Stomach smooth muscle (tissue), 2 donors: Measurements from ENCODE around the gene GJE1.
A peak's percentile ranks its signal among the peaks of the same experiment; 100 is the strongest.
"Not testable (repeated sequence)": the region's sequence is repeated elsewhere in the genome, so short reads cannot be mapped to it uniquely, and the experiment has no call there.

ENCODE experiments used
- H3K27ac ChIP-seq: one replicate; pipeline ENCODE4 v1.7.0; 2013; ENCODE audit warnings: mild to moderate bottlenecking, low read length, inconsistent platforms
- H3K27me3 ChIP-seq, 2 donors: one replicate each; pipeline ENCODE4 v1.7.0; 2013; ENCODE audit warnings: low read length in 2 of 2; ENCODE audit not compliant: insufficient read depth in 2 of 2, control insufficient read depth in 1 of 2
- H3K36me3 ChIP-seq, 2 donors: one replicate each; pipeline ENCODE4 v1.7.0; 2013; ENCODE audit warnings: low read length in 2 of 2; ENCODE audit not compliant: control insufficient read depth in 2 of 2, insufficient read depth in 2 of 2
- H3K4me1 ChIP-seq: one replicate; pipeline ENCODE4 v1.7.0; 2013; ENCODE audit warnings: low read length; ENCODE audit not compliant: control insufficient read depth, insufficient read depth
- H3K4me3 ChIP-seq, 2 donors: one replicate each; pipeline ENCODE4 v1.7.0; 2013; ENCODE audit warnings: low read length in 2 of 2
- H3K9ac ChIP-seq, 2 donors: one replicate each; pipeline ENCODE4 v1.7.0; 2013; ENCODE audit warnings: low read length in 2 of 2, mild to moderate bottlenecking in 1 of 2
- H3K9me3 ChIP-seq, 2 donors: one replicate each; pipeline ENCODE4 v1.7.0; 2013; ENCODE audit warnings: low read length in 2 of 2; ENCODE audit not compliant: control insufficient read depth in 2 of 2
- donor health status: healthy.
- donor health status: Pancreatic carcinoma.

GJE1 gene

DNA sequence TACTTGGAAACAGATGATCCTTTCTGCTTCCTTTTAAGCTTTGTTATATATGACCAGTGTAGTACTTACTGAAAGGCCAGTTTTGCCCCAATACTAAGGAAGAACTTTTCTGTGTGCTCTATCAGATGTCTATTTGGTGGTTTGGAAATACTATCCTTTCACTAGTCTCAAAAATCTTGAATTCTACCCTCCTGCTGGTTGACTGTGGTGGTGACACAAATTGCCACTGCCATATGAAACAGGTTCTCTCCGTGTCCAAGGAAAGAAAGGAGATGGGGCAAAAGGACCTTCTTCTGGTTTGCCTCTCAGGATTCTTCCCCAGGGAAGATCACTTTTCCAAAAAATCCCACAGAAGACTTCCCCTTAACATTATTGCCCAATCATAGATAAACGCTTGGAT is 6.2 kb downstream of the GJE1 start:
- Histone ChIP-seq H3K4me3 (no peak overlapping the region), H3K4me1 (no peaks in the 10 kb centered on the region), H3K27me3 (no peaks in the 10 kb centered on the region), H3K27ac (no peak overlapping the region), H3K9me3 (no peaks in the 10 kb centered on the region), H3K9ac (no peak overlapping the region), H3K36me3 (no peaks in the 10 kb centered on the region)

DNA sequence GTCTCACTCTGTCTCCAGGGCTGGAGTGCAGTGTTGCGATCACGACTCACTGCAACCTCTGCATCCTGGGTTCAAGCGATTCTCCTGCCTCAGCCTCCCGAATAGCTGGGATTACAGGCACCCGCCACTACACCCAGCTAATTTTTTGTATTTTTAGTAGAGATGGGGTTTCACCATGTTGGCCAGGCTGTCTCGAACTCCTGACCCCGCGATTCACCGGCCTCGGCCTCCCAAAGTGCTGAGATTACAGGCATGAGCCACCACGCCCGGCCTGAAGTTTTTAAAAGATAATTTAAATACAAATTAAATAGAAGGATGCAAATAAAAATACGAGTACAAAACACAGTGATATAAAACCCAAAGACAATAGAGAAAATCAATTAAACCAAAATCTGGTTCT is 8.8 kb downstream of the GJE1 start:
- H3K36me3 ChIP-seq, H3K4me1 ChIP-seq, H3K9me3 ChIP-seq, H3K9ac ChIP-seq, H3K4me3 ChIP-seq, H3K27ac ChIP-seq, H3K27me3 ChIP-seq: not testable (repeated sequence)

DNA sequence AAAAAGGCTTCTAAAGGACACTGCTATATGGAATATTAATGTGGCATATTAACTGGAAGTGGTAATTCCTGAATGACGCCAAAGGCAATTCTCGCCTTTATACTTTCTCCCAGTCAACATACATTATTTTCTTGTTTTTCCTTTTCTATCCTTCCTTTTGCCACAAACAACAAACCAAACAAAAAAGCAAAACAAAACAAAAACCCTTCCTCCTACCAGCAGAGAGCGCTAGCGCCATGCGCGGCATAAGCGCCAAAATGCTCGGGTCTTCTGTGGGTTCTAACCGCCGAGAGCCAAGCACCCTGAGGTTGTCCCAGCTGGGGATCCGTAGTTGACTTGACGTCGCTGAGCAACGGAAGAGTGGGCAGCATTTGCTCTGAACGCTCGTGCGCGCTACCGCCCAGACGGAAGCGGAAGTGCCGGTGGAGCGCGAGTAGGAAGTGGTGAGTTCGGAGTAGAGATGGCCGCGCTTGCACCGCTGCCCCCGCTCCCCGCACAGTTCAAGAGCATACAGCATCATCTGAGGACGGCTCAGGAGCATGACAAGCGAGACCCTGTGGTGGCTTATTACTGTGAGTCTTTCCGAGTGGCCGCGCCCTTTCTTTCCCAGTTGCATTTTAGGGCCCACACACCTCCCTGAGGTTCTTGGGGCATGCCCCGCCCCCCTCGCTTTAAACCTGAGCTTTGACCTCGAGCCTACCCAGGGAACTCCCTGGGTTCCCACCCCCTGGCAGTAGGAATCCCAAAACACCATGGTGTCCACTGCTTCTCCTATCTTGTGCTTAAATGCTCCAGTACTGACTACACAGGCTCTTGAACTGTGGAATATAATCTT is 14.3 kb downstream of the GJE1 start, which contains the start of the genes NMBR and VTA1:
NMBR (minus strand) TSS at position 295 of the 835 bp plus-strand sequence. CDS start 58,464 bp downstream, outside the sequence.
VTA1 (plus strand) TSS at position 436 of the 835 bp plus-strand sequence; CDS start at position 461, 25 bp downstream.
- Histone ChIP-seq H3K9ac (peak within 1 kb of the TSS; percentile 84 to 86), H3K9me3 (no peaks in the 10 kb centered on the region), H3K4me3 (peak within 1 kb of the TSS; percentile 88 to 94), H3K4me1 (peaks cover 4% of the 10 kb centered on the region), H3K27ac (peak within 1 kb of the TSS; percentile 50), H3K27me3 (no peaks in the 10 kb centered on the region), H3K36me3 (no peaks in the 10 kb centered on the region)

DNA sequence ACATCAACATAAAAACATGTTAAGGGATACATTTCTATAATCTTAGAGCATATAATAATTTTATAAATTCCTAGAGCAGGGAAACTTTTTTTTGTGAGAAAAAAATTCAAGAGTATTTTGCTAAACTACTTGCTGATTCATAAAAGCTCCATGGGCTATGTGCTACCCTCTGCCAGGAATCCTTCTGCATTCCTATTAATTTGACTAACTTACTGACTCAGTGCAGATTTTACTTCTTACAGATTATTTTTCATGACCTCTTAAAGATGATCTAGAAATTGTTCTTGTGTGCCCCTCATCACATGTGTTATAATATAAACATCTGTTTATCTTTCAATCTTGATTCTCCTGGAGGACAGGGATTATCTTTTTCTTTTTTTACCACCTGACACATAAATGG is 20.0 kb downstream of the GJE1 start:
- Histone ChIP-seq H3K27me3 (no peaks in the 10 kb centered on the region), H3K27ac (no peak overlapping the region), H3K36me3 (no peaks in the 10 kb centered on the region), H3K4me1 (peaks cover 4% of the 10 kb centered on the region), H3K9ac (no peak overlapping the region), H3K4me3 (no peak overlapping the region), H3K9me3 (no peaks in the 10 kb centered on the region)

DNA sequence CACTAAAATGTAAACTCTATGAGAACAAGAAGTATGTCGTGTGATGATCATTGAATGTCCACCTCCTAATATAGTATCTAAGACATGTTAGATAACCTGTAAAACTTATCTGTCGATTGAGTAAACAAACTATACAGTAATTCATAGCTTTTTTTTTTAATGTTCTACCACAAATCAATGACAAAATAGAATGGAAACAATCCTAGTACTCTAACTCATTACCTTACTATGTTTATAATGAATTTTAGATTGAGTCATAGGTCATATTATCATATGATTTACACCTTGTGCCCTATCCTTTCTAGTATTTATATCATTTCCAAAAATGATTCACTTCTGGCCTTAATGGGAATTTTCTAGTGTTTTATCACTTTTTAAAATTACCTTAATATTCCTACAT is 20.5 kb downstream of the GJE1 start:
- Histone ChIP-seq H3K36me3 (no peaks in the 10 kb centered on the region), H3K4me1 (peaks cover 1% of the 10 kb centered on the region), H3K27me3 (no peaks in the 10 kb centered on the region), H3K4me3 (no peak overlapping the region), H3K9me3 (no peaks in the 10 kb centered on the region), H3K9ac (no peak overlapping the region), H3K27ac (no peak overlapping the region)

DNA sequence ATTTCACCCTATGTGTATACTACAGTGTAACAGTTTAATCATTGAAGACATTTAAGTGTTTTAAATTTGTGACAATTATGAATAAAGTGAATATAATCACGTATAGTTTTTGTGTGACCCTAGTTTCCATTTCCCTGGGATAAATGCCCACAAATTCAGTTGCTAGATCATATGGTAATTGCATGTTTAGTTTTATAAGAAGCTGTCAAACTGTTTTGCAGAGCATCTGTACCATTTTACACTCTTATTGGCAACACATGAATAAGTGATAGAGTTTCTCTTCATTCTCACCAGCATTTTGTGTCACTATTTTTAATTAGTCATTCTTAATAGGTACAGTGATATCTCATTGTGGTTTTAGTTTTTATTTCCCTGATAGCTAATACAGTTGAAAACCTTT is 21.6 kb downstream of the GJE1 start:
- Histone ChIP-seq H3K36me3 (no peaks in the 10 kb centered on the region), H3K9ac (no peak overlapping the region), H3K27me3 (no peaks in the 10 kb centered on the region), H3K4me3 (no peak overlapping the region), H3K27ac (no peak overlapping the region), H3K9me3 (no peaks in the 10 kb centered on the region), H3K4me1 (no peaks in the 10 kb centered on the region)

DNA sequence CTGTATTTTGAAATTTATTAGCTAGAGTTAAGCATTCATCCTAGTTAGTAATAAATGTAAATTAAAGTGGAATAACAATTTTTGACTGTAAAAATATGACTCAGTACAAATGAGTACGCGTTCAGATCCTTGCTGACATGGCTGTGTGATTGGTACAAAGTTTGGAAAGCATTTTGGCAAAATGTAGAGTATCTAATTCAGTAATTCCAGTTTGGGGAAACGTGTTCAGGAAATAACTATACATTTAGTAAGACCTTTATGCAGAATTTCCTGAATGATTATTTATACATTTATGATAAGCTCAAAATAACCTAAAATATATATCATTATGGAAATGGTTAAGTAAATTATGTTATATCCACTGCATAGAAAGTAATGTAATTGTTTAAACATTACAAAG is 22.4 kb downstream of the GJE1 start:
- Histone ChIP-seq H3K36me3 (no peaks in the 10 kb centered on the region), H3K27me3 (no peaks in the 10 kb centered on the region), H3K4me1 (no peaks in the 10 kb centered on the region), H3K9ac (no peak overlapping the region), H3K27ac (no peak overlapping the region), H3K9me3 (no peaks in the 10 kb centered on the region), H3K4me3 (no peak overlapping the region)

DNA sequence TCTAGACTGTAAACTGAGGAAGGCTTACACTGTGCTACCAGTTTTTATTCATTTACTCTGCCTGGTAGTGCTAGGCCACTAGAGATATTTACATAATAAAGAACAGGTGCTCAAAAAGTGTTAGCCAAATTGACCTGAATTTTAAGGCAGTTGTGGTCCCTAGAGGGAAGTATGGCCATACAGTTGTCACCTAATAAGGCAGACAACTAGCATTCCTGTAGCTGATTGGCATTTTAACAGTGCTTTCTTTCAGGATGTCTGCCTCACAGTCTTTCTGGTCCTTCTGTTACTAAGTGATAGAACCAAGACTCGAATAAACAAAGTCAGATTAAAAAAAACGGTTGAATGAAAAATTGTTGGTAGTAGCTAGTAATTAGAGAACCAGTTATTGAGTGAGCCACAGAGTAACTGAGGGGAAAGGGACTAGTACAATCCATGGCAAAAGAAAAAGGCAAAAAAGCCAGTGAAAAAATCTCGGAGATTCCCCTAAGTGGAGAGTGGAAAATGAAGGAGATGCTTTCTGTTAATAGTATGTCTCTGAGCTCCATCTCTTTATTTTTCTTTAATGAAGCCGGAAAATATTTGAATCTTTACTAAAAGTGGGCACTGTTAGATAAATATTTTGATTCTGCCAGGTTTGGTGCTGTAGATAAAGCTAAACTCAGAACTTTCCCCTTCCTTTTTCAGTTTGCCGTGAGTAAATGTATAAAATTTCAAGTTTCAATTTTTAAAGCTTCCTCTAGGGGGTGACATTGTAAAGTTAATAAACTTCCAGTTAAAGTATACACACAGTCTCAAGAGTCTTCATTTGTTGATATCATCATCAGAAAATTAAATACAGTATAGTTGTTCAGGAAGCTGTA is 23.4 kb downstream of the GJE1 start:
- Histone ChIP-seq H3K4me3 (no peak overlapping the region), H3K36me3 (no peaks in the 10 kb centered on the region), H3K4me1 (no peaks in the 10 kb centered on the region), H3K27me3 (no peaks in the 10 kb centered on the region), H3K9me3 (no peaks in the 10 kb centered on the region), H3K9ac (peak overlapping the region in 1 of 2 donors; percentile 4), H3K27ac (no peak overlapping the region)

DNA sequence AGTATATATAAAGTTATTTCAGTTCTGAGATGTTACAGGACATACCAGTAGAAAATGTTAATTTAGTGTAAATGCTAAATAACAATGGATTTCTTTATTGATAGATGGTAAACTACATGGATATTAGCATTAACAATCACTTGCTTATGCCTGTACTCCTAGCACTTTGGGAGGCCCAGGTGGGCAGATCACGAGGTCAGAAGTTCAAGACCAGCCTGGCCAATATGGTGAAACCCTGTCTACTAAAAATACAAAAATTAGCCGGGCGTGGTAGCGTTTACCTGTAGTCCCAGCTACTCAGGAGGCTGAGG is 24.0 kb downstream of the GJE1 start:
- H3K27ac ChIP-seq, H3K36me3 ChIP-seq, H3K4me3 ChIP-seq, H3K27me3 ChIP-seq, H3K9ac ChIP-seq, H3K4me1 ChIP-seq, H3K9me3 ChIP-seq: not testable (repeated sequence)

DNA sequence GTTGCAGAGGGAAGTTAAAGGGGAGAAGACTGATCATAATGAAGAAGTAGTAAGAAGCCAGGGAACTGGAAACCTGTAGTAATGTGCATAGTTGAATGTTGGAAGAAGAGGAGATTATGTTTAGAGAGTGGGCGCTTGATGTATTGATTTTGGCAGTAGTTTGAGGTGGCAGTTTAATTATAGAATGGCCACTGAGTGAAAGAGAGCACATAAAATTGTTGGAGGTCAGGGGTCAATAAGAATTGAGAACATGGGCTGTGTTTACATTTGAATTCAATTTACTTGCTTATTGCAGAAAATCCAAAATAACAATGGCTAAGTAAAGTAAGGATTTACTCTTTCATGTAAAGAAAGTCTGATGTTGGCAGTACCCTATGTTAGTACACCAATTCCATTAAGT is 30.1 kb downstream of the GJE1 start:
- H3K4me1 ChIP-seq, result no peaks in the 10 kb centered on the region
- peaks cover 3 to 5% of the 10 kb centered on the region in 2 donors for H3K36me3 ChIP-seq
- H3K9me3 ChIP-seq, result no peaks in the 10 kb centered on the region
- no peak overlapping the region for H3K4me3 ChIP-seq
- no peak overlapping the region for H3K9ac ChIP-seq
- H3K27ac ChIP-seq, result no peak overlapping the region
- no peaks in the 10 kb centered on the region for H3K27me3 ChIP-seq

DNA sequence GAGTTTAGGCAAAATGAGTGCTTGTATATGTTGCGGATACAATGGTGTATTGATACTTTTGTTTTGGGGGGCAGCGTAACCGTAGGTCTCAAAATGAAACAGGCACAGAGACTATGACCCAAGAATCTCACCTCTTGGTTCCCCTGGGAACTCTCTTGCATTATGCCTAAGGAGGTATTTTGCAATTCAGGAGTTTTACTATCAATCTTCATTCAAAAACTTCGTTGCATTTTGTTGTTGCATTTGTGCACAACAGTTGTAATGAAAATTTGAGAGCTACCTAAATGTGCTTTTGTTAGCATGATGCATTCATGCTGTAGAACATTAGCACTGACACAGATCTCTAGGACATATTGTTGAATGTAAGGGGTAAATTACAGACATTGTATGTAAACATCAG is 32.5 kb downstream of the GJE1 start:
- H3K9me3 ChIP-seq, result no peaks in the 10 kb centered on the region

More for the DNA sequence above, 32.5 kb downstream of the GJE1 start:
- Histone ChIP-seq H3K36me3 (peaks cover 5 to 6% of the 10 kb centered on the region in 2 donors), H3K27me3 (no peaks in the 10 kb centered on the region), H3K27ac (no peak overlapping the region), H3K9ac (no peak overlapping the region), H3K4me1 (no peaks in the 10 kb centered on the region), H3K4me3 (no peak overlapping the region)
